NOMO-1 treated with DMSO at 0.1 percent for 48 hours (cell line): ENCODE measurements around the gene AHNAK.
A peak's percentile ranks its signal among the peaks of the same experiment; 100 is the strongest.
"Not testable (repeated sequence)": the region's sequence is repeated elsewhere in the genome, so short reads cannot be mapped to it uniquely, and the experiment has no call there.

Experiments
- DNase-seq: peaks from one replicate; lab custom pipeline; 2025; ENCODE audit not compliant: unreplicated experiment; lab: John Stamatoyannopoulos, UW

The AHNAK gene

GRCh38 chr11:62553839-62554361 lies 7.3 kb upstream of the AHNAK start:
- DNase-seq = no peak

GRCh38 chr11:62553080-62553838 lies 6.7 kb upstream of the AHNAK start:
- peak; percentile 89 for DNase-seq

GRCh38 chr11:62552485-62553079 lies 6.0 kb upstream of the AHNAK start:
- DNase-seq = no peak

GRCh38 chr11:62550478-62550877 lies 3.9 kb upstream of the AHNAK start:
- DNase-seq = not testable (repeated sequence)

DNA sequence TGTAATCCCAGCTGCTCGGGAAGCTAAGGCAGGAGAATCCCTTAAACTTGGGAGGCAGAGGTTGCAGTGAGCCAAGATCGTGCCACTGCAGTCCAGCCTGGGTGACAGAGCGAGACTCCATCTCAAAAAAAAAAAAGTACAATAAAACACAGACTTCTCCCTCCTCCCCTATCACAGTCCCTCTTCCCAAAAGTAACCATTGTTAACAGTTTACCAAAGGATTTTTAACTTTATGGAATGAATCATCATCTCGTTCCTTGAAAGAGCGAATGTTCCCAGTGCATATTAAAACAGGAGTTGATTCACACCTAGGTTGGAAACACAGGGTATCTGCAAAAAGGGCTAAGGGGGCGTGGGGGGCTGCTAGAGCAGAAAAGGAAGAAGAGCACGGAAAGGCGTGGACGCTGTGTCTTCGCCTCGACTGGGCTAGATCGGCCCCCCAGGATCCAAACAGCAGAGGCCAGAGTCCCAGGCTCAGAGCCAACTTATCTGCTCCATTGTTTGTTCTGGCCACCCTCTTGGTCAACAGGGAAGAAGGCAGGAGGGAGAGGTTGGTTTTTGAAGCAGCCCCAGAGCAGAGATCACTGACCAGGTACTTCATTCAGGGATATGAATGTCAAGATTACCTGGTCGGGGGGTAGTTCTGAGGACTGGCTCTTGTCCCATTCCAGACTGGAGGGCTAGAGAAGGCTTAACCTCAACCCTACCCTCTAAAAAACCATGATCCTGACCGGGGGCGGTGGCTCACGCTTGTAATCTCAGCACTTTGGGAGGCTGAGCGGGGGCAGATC lies 2.1 kb upstream of the AHNAK start:
- no peak for DNase-seq

GRCh38 chr11:62547691-62548281 lies 1.2 kb upstream of the AHNAK start:
- no peak for DNase-seq

DNA sequence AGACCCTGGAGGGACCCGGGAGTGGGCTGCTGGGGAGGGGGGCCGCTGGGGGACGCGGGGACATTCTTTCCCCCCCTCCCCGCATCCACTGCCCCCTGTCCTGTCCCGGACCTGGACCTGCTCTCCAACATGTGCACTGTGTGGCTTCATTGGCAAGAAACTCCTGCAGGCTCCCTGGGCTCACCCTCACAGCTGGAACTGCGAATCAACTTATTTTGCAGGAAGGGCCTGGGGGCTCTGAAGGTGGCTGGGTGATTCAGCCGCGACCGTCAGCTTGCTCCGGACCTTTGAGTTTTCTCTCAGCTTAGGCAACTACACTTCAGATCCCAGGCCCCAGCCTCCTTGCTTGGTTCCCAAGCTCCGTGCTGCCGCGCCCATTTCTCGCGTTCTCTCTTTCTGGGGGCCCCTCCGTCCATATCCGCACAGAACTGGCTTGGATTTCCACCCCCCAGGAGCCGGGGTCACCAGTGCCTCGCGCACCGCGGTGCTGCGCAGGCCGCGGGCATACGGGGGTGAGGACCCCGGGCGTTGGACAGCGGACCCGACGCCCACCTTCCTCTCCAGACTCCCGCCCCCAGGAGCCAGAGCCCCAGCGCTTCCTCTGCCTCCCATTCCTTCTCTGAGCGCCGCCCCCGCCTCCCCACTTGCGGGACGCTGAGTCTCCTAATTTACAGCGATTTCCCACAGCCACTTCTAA lies 471 bp upstream of the AHNAK start:
- DNase-seq = no peak

- peak; percentile 52 for DNase-seq
Measured at GRCh38 chr11:62545437-62546243, 966 bp downstream of the AHNAK start.

GRCh38 chr11:62544581-62545436 lies 1.8 kb downstream of the AHNAK start:
- DNase-seq = peak; percentile 19

- no peak for DNase-seq
Measured at GRCh38 chr11:62543680-62544444, 2.7 kb downstream of the AHNAK start.

- DNase-seq = peak; percentile 87
Measured at GRCh38 chr11:62542750-62543567, 3.6 kb downstream of the AHNAK start.

DNA sequence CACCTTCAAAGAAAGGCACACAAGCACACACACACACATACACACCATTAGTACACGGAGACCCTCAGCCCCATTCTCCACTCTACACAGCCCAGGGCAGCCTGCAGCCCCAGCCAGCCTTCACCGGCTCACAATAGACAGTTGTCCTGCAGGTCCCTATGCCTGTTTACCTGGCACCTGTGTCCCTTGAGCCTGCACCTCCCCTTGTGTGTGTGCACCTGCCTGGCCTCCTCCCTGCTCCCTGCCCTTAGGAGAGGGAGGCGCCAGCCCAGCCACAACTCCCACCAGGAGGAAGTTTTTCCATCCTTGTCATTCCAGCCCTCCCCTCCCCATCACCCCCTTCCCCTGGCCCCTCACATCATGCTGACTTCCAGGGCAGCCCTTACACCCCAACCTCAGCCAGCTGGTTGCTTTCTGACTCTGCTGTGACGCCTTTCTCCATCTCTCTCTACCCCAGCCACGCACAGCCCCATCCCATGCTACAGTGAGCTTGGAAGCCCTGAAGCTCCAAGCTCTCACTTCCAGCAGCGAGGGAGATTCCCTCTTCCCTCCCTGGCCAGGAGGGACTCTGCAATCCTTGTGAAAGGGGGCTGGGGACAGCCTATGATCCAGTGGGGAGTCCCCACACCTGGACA lies 4.4 kb downstream of the AHNAK start:
- no peak for DNase-seq

DNA sequence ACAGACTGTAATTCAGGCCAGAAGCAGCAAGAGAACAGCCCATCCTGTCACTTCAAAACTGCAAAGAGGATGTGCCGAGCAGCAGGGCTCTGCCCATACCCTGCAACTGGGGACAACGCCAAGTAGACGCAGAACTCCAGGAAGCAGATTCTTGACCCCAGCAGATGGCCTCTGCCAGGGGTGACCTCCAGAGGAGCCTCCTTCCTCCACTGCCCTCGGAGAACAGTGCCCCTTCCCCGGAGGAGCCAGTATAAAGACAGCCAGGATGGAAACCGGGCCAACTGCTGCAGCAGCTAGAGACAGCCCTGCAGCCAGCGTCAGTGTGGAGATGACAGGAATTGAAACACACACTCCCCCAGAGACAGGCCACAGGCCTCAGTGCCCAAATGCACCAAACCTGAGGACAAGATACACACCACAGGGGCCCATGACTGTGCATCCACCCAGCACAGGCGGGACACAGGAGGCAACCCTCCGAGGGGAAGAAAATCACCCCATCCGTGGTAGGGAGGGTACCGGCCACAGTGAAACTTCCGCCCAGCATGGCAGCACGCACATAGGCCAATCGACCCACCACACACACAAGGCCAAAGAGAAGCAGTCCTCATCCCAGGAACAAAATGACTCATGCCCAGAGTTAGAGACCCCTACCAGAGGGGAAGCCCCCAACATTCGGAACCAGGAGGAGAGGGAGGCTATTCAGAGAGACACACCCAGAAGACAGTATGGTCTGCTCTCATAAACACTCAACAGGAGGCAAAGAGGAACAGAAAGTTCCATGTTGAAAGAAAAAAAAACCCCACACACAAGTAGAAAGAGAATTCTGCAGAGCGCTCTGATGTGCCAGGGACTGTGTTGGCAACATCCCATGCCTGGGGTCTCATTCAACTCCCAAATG lies 5.6 kb downstream of the AHNAK start:
- DNase-seq = peak; percentile 71

DNA sequence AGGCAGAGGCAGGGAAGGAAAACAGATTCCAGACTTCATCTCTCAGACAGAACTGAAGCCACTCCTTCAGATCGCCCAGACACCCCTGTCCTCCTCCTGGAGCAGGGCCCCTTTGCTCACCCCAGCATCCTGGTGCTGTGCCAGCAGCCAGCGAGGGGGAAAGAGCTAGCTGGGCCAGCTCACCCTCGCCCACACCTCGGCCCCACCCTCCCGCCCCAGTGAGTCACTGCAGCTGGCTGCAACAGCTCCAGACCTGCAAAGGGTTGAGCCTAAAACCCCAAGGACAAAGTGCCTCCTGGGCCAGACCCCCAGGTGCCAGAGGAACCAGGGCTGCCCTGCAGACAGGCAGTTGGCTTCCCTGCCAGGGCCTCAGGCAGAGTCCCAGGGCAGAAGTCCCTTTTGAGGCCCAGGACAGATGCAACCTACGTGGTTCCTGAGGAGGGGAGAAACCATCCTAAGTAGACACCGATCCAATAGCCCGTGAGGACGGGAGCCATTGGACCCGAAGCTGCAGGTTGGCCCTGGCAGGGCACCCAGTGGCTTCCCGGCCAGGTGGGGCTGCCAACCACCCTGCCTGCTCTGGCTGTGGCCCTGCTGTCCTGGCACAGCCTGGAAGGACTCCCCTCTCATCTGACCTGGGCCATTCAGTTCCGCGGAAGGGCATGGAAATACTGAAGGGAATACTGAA lies 7.2 kb downstream of the AHNAK start:
- DNase-seq = peak; percentile 16

DNA sequence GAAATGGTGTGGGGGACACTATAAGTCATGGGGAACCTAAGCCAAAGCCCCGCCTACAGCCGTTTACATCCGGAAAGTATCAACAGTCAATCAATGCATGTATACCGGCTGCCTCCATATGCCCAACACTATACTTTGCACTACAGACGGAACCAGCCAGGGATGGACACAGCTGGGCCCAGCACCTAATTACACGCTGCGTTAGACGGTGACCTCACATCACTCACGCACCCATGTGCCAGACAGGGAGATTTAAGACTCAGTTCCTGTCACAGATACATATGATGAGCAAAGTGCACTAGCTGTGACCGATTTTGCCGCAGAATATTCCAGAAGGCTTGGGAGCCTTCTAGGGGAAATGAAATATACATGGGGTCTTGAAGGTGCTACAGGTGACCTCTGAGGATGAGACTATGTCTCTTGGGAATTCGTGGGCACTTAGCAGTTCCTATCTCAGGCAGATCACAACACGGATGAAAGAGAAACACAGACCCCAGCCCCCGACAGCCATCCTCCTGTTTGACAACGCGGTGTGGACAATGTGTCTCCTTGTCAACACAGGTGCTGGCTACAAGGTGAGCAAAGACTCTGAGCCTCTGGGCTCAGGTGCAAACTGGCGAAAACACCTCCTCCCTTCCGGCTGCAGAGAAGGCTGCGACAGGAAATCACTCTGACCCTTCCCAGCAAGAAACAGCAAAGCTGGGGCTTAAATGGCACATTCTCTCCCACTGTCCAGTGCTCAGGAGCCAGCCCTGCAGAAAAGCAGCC lies 8.0 kb downstream of the AHNAK start:
- DNase-seq = no peak
